HG02840 (cell line): ENCODE results near the gene COL5A1.

Experiments used
- ATAC-seq: cut with Tn5 transposase; IDR thresholded peaks from one replicate; pipeline ENCODE4 v1.9.1; 2021; ENCODE audit warnings: mild to moderate bottlenecking, moderate library complexity, moderate number of reproducible peaks; ENCODE audit not compliant: unreplicated experiment, low FRiP score

COL5A1 gene

GRCh38 chr9:134826336-134827285, 185.0 kb downstream of the COL5A1 start:
- ATAC-seq = no peak

DNA sequence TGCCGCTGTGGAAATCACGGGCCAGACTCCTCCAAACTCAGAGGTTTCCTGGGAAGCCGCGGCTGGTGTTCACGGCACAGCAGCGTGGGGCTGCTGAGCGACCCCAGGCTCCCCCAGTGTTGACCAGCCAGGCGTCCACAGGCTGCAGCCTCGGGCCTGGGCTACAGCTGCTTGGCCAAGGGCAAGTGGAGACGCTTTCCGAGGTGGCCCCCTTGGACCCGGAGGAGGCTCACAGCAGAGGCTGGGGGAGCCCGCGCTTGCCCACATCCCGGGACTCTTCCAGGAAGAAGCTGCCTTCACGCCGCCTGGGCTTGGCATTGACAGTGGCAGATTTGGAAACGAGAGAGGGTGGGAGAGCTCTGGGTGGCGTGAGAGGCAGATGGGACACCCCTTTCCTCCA, 186.0 kb downstream of the COL5A1 start:
- no peak for ATAC-seq

DNA sequence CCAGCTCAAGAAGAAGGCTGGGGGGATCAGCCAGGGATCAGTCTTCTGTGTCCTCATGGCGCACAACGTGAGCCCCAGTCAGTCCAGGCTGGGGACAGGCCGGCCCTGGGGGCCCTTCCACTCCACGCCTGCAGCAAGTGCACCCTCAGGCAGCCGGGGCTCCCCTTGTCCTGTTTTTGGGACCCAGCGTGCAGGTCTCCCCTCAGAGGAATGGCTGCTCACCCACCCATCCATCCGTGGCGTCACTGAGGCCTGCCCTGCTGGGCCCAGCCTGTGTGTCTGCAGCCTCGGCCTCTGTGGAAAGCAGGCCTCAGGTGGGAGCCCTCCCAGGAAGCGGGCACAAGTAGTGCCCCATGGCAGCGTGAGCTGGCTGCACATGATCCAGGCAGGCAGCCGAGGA, 186.4 kb downstream of the COL5A1 start:
- ATAC-seq = no peak

DNA sequence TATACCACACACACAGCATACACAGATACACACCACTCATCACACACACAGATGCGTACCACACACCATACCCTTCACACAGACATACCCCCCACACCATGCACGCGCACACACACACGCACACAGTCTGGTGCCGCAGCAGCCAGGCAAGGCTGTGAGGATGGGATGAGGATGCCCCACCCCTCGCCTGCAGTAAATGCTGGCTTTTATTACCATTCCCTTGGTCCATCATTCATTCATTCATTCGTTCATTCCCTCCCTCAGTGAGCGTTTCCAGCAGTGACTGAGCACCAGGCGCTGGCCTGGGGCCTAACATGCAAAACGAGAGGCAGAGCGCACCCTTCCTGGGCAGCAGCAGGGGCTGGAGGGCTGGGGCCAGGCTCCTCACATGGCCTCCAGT, 187.3 kb downstream of the COL5A1 start:
- no peak for ATAC-seq

GRCh38 chr9:134829356-134829937, 187.8 kb downstream of the COL5A1 start:
- no peak for ATAC-seq

- ATAC-seq = no peak
Measured at GRCh38 chr9:134830126-134830525, 188.5 kb downstream of the COL5A1 start.

GRCh38 chr9:134830926-134831720, 189.5 kb downstream of the COL5A1 start:
- no peak for ATAC-seq

GRCh38 chr9:134832471-134832870, 190.9 kb downstream of the COL5A1 start:
- ATAC-seq = no peak

DNA sequence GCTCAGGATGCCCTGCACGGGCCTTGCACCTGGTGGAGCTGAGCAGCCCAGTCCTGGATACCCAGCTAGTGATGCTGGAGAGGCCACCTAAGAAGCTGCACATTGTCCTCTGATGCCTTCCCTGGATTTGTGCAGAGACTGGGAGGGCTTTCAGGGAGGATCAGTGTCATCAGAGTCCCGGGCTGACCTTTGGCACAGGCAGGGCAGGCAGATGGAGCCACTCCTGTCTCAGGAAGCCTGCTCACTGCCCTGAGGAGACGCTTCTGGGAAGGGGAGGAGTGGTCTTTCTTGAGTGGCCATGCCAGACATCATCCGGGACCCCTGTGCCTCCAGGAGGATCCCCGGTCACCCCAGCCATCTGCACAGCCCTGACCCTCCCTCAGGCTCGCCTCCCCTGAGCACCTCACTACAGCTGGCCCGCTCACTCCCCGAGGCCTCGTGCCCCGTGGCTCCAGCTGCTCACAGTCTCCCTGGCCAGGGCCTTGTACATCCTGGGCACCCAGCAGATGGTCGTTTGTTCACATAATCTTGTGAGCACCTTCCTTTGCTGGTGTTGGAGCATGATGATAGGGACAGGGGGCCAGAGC, 191.8 kb downstream of the COL5A1 start:
- ATAC-seq = no peak

DNA sequence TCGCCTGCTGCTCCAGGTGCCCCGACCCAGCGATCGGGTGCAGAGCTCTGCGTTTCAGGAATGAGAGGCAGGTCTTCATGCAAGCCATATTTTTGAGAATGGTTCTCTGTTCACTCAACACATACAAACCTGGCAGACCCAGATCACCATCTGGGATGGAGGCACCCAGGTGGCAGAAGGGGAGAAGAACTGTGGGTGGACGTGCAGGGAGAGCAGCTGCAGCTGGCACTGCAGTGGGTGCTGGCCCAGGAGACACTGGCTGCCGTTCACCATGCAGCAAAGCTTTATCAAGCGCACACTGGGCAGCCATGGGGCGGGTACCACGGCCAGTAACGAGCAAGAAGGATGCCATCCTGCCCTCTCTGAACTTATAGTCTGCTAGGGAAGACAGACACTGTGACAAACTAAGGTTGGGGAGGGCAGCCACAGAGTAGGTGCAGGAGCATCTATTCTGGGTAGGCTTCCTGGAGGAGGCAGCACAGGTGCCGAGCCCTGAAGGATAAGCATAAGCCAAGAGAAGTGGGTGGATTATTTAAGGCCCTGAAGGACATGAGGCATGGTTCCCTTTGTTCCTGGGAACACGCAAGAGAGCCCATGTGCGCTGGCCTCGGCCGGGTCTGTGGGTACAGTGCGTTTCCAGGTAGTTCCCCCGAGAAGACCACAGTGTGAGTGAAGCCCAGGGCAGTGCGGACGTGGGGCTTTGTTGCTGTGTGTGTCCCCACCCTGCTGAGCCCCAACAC, 192.8 kb downstream of the COL5A1 start:
- no peak for ATAC-seq

DNA sequence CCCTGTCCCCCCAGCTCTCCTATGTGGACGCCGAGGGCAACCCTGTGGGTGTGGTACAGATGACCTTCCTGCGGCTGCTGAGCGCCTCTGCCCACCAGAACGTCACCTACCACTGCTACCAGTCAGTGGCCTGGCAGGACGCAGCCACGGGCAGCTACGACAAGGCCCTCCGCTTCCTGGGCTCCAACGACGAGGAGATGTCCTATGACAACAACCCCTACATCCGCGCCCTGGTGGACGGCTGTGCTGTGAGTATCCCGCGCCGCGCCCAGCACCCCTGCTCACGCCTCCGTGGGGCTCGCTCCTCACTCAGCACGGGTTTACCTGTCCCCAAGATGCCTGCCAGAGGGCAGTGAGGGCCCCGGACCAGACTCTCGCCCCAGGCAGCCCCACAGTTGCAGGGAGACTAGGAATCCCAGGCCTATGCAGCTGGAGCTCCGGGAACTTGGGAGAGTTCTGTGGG, 193.4 kb downstream of the COL5A1 start:
- no peak for ATAC-seq

DNA sequence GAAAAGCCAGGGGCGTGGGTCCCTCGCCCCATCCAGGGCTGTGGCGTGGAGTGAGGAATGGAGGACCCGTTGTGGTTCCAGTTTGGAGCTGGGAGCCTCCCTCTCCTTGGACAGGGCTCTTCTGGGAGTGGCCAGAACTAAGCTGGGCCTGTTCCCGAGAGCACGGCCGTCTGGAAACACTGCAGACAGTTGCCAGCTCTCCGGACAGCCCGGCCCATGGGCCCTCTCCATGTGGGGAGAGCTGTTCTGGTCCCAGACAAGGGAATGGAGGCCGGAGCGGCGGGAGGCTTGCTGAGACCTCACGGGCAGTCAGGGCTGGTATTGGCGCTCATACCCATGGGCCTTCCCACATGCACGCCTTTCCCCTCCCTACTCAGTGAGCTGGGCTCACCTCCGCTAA, 193.8 kb downstream of the COL5A1 start:
- ATAC-seq = no peak

DNA sequence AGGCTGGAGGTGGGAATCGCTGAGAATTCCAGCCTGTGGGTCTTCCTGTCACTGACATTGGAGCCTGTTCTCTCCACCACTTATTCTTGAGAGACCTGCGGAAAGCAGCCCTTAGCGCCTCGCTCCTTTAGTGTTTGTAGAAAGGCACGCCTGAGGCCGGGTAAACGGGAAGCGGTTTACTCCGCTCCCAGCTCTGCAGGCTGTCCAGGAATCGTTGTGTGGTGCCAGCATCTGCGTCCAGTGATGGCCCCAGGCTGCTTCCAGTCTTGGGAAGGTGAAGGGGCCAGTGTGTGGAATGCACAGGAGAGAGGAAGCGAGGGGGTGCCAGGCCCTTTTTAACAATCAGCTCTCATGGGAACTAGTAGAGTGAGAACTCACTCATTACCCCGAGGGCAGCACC, 194.4 kb downstream of the COL5A1 start:
- no peak for ATAC-seq

- ATAC-seq = no peak
Measured at GRCh38 chr9:134836406-134836970, 194.9 kb downstream of the COL5A1 start.

GRCh38 chr9:134837529-134837928, 195.9 kb downstream of the COL5A1 start:
- ATAC-seq = no peak

GRCh38 chr9:134838651-134839454, 197.2 kb downstream of the COL5A1 start:
- no peak for ATAC-seq

DNA sequence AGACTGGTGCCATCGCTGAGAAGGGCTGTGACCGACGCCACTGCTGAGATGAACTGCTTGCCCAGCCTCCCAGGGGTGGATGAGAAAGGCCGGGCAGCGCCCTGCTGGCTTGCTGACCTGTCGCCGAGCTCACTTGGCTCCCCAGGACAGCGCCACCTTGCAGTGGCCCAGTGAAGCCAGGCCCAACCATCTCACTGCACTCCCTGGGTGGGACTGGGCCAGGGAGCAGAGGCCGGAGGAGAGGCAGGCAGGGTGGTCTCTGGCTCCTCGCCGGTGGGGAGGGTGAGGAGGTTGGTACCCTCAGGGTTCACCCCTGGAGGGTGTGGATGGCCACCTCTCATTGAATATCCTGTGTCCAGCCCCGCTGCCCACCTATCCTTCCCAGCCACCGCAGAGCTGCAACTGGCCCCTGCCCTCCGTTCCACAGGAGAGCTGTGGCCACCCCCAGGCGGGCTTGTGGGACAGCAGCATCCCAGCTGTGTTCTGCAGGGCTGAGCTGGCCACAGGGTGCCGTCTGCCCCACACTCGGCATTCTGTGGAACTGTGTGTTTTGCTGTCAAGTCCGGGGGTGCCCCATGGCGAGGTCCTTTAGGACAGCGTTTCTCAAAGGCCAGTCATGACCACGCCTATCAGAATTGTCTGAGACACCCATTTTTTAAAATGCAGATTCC, 198.0 kb downstream of the COL5A1 start:
- no peak for ATAC-seq

DNA sequence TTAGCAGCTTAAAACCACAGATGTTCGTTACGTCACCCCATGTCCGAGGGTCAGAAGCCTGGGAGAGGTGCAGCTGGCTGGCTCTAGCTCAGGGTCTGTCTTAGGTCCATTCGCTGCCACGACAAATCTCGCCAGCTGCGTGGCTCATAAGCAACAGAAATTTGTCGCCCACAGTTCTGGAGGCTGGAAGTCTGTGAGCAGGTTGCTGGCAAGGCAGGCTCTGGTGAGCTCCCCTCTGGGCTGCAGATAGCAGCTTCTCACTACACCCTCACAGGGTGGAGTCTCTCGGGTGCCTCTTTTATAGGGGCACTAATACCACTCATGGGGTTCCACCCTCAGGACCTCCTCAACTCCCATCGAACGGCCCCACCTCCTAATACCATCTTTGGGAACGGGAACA, 198.9 kb downstream of the COL5A1 start:
- no peak for ATAC-seq
